ENCODE measurements around the gene UNC5C.

- no peak for TF ChIP-seq ARNT (IDR thresholded peaks at IDR 0.05)
- no peak for TF ChIP-seq CTBP1 (IDR thresholded peaks at IDR 0.05; ENCODE audit: borderline replicate concordance)
- no peak for TF ChIP-seq ZNF384 (IDR thresholded peaks at IDR 0.05)
- no peak for TF ChIP-seq TARDBP (IDR thresholded peaks at IDR 0.05)
- TF ChIP-seq SUZ12 (IDR thresholded peaks at IDR 0.05): no peak
- no peak for TF ChIP-seq LEF1 (IDR thresholded peaks at IDR 0.05; ENCODE audit: borderline replicate concordance)
- TF ChIP-seq FOXM1 (IDR thresholded peaks at IDR 0.05; ENCODE audit: borderline replicate concordance): no peak
- TF ChIP-seq BHLHE40 (IDR thresholded peaks at IDR 0.05; ENCODE audit: borderline replicate concordance): no peak
- no peak for TF ChIP-seq FOXK2 (IDR thresholded peaks at IDR 0.05)
- TF ChIP-seq, protein P1, sequence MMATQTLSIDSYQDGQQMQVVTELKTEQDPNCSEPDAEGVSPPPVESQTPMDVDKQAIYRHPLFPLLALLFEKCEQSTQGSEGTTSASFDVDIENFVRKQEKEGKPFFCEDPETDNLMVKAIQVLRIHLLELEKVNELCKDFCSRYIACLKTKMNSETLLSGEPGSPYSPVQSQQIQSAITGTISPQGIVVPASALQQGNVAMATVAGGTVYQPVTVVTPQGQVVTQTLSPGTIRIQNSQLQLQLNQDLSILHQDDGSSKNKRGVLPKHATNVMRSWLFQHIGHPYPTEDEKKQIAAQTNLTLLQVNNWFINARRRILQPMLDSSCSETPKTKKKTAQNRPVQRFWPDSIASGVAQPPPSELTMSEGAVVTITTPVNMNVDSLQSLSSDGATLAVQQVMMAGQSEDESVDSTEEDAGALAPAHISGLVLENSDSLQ (IDR thresholded peaks at IDR 0.05): no peak
- TF ChIP-seq SP1 (IDR thresholded peaks at IDR 0.05): no peak
- no peak for TF ChIP-seq NFRKB (IDR thresholded peaks at IDR 0.05)
- TF ChIP-seq FOXA1 (IDR thresholded peaks at IDR 0.05): no peak
- no peak for TF ChIP-seq ELF4 (IDR thresholded peaks at IDR 0.05)
Observed at GRCh38 chr4:95300304-95300703, 248.5 kb downstream of the UNC5C start.

Data from HEK293T (cell line).